Naive thymus-derived CD4-positive, alpha-beta T cell (primary cell): Measurements from ENCODE around the gene INPP5B. TPM values are rescaled to one million over a fixed set of nuclear protein-coding genes. Genes with fewer than 3 reads are reported as not detected.

Experiments used
- ATAC-seq: fragments of 150-1000 bp; cut with Tn5 transposase; 2 replicates; pipeline ENCODE4 v1.10.0; 2021; ENCODE audit warnings: mild to moderate bottlenecking, moderate library complexity
- CTCF ChIA-PET: fragments of 350-600 bp; sonication (Branson Sonifier 250); formaldehyde crosslinking; loops from one replicate; lab custom pipeline; 2021; ENCODE audit warnings: antibody characterized with exemption; lab: Charles Lee
- POLR2A ChIA-PET: fragments of 350-600 bp; sonication (Branson Sonifier 250); formaldehyde crosslinking; loops from one replicate; lab custom pipeline; 2021; ENCODE audit warnings: antibody characterized with exemption, inconsistent platforms; lab: Charles Lee
- DNase-seq, 9 donors: peaks; one replicate each; pipeline versions ENCODE4 v3.0.0 to v3.0.0-alpha.2; 2020 to 2022; ENCODE audit warnings: mixed read lengths in 1 of 9
- H3K27ac ChIP-seq: one replicate; pipeline ENCODE4 v1.7.0; 2013; ENCODE audit warnings: mild to moderate bottlenecking, low read depth, low read length, moderate library complexity
- H3K27me3 ChIP-seq, 2 donors: one replicate each; pipeline ENCODE4 v1.7.0; 2013; ENCODE audit warnings: low read length in 2 of 2, mild to moderate bottlenecking in 2 of 2, moderate library complexity in 2 of 2; ENCODE audit not compliant: control insufficient read depth in 2 of 2, insufficient read depth in 2 of 2
- H3K36me3 ChIP-seq, 3 experiments: 1 replicate in 2 of 3; 2 replicates in 1 of 3; pipeline ENCODE4 v1.7.0; 2013; ENCODE audit warnings: low read length in 3 of 3, mild to moderate bottlenecking in 3 of 3, moderate library complexity in 1 of 3; ENCODE audit not compliant: insufficient read depth in 3 of 3, control insufficient read depth in 2 of 3
- H3K4me1 ChIP-seq, 2 donors: one replicate each; pipeline ENCODE4 v1.7.0; 2013; ENCODE audit warnings: low read length in 2 of 2, mild to moderate bottlenecking in 2 of 2, moderate library complexity in 1 of 2; ENCODE audit not compliant: control insufficient read depth in 2 of 2, insufficient read depth in 2 of 2
- H3K4me3 ChIP-seq: 2 replicates; pipeline ENCODE4 v1.7.0; 2013; ENCODE audit warnings: mild to moderate bottlenecking, low read length
- H3K9me3 ChIP-seq, 3 experiments: 1 replicate in 2 of 3; 2 replicates in 1 of 3; pipeline ENCODE4 v1.7.0; 2013; ENCODE audit warnings: low read length in 3 of 3; ENCODE audit not compliant: control insufficient read depth in 2 of 3
- H3K27ac Mint-ChIP-seq, 9 donors: one replicate each; pipeline ENCODE4 v1.8.0; 2020 to 2022; ENCODE audit warnings: mixed read lengths in 9 of 9, mild to moderate bottlenecking in 8 of 9, moderate library complexity in 5 of 9, inconsistent platforms in 2 of 9
- H3K27me3 Mint-ChIP-seq, 5 donors: one replicate each; pipeline ENCODE4 v1.8.0; 2021 to 2022; ENCODE audit warnings: mixed read lengths in 5 of 5, mild to moderate bottlenecking in 1 of 5
- H3K36me3 Mint-ChIP-seq, 5 donors: one replicate each; pipeline ENCODE4 v1.8.0; 2020 to 2022; ENCODE audit warnings: mixed read lengths in 5 of 5, mild to moderate bottlenecking in 3 of 5, inconsistent platforms in 1 of 5
- H3K4me1 Mint-ChIP-seq, 7 donors: one replicate each; pipeline ENCODE4 v1.8.0; 2020 to 2022; ENCODE audit warnings: mixed read lengths in 7 of 7, mild to moderate bottlenecking in 3 of 7, inconsistent platforms in 1 of 7
- H3K4me3 Mint-ChIP-seq, 10 donors: one replicate each; pipeline ENCODE4 v1.8.0; 2020 to 2022; ENCODE audit warnings: mild to moderate bottlenecking in 10 of 10, mixed read lengths in 10 of 10, moderate library complexity in 6 of 10, inconsistent platforms in 2 of 10
- H3K9me3 Mint-ChIP-seq, 11 donors: one replicate each; pipeline ENCODE4 v1.8.0; 2020 to 2022; ENCODE audit warnings: mixed read lengths in 11 of 11, mild to moderate bottlenecking in 4 of 11, inconsistent platforms in 1 of 11, moderate library complexity in 1 of 11
- intact Hi-C, 2 donors: fragments of 100-400 bp; cut with micrococcal nuclease; formaldehyde crosslinking; loops; one replicate each; pipeline ENCODE4 v1.15.1; 2023
- polyA plus RNA-seq, 2 donors: library from polyadenylated mRNA; unstranded; fragments of 300-500 nt; fragmentation: Illumina TruSeq; gene quantifications; one replicate each; pipeline ENCODE4 v1.2.3, GENCODE V29; 2021
- total RNA-seq, 6 experiments: library from RNA in 5 of 6; stranded (reverse) in 5 of 6; gene quantifications; 1 replicate in 5 of 6; 2 replicates in 1 of 6; pipeline ENCODE4 v1.2.3 and lab custom pipeline; 2021 to 2026

The INPP5B gene
- total and polyA plus RNA-seq, 7 experiments from 2014 or later = 14.1 to 35.7 (median 28.0) TPM

GRCh38 chr1:37949524-37950152 is 2.8 kb upstream of the INPP5B start:
- Histone ChIP-seq H3K36me3 (no peaks in the 10 kb centered on the region), H3K27me3 (no peaks in the 10 kb centered on the region), H3K4me3 (no peak overlapping the region), H3K4me1 (peaks cover 0 to 7% of the 10 kb centered on the region in 2 donors), H3K27ac (no peak overlapping the region), H3K9me3 (no peaks in the 10 kb centered on the region)
- Mint-ChIP-seq H3K36me3 (peaks cover 0 to 2% (median 0%) of the 10 kb centered on the region in 5 donors), H3K27me3 (no peaks in the 10 kb centered on the region), H3K4me3 (no peak overlapping the region), H3K27ac (no peak overlapping the region), H3K4me1 (peaks cover 13 to 28% (median 15%) of the 10 kb centered on the region in 7 donors), H3K9me3 (no peaks in the 10 kb centered on the region)
- ChIA-PET POLR2A (interaction anchor here (0.9 to 1.2 kb wide), 2 partner anchors 8 to 66 kb away, joined by 3 read pairs; no protein-coding TSS in a partner anchor), CTCF (interaction anchor here (0.6 kb wide), 1 partner anchor 352 kb away, joined by 3 read pairs; no protein-coding TSS in a partner anchor)
- DNase-seq (no peak), ATAC-seq (no peak)
- intact Hi-C loops = loop anchor here in 1 of 2 donors (5.0 kb wide), 1 partner anchor 477 kb away; the partner anchor contains the start of gene ZC3H12A

GRCh38 chr1:37948841-37949240 is 2.0 kb upstream of the INPP5B start:
- Histone ChIP-seq H3K27ac (no peak overlapping the region), H3K36me3 (no peaks in the 10 kb centered on the region), H3K4me3 (no peak overlapping the region), H3K27me3 (no peaks in the 10 kb centered on the region), H3K9me3 (no peaks in the 10 kb centered on the region), H3K4me1 (peaks cover 0 to 7% of the 10 kb centered on the region in 2 donors)
- DNase-seq = no peak
- Mint-ChIP-seq H3K27me3 (no peaks in the 10 kb centered on the region), H3K4me1 (peaks cover 13 to 28% (median 15%) of the 10 kb centered on the region in 7 donors), H3K27ac (no peak overlapping the region), H3K4me3 (no peak overlapping the region), H3K9me3 (no peaks in the 10 kb centered on the region), H3K36me3 (peaks cover 0 to 2% (median 0%) of the 10 kb centered on the region in 5 donors)
- intact Hi-C loops = loop anchor here in 1 of 2 donors (5.0 kb wide), 1 partner anchor 477 kb away; the partner anchor contains the start of gene ZC3H12A
- ATAC-seq = no peak
- ChIA-PET CTCF (no interaction called here), POLR2A (interaction anchor here (1.1 to 1.2 kb wide), 2 partner anchors 9 to 15 kb away, joined by 3 read pairs; no protein-coding TSS in a partner anchor)

GRCh38 chr1:37948166-37948565 is 1.3 kb upstream of the INPP5B start:
- DNase-seq = no peak
- no peaks in the 10 kb centered on the region for H3K9me3 Mint-ChIP-seq
- H3K36me3 Mint-ChIP-seq = peaks cover 0 to 2% (median 0%) of the 10 kb centered on the region in 5 donors
- no peaks in the 10 kb centered on the region for H3K27me3 ChIP-seq
- H3K4me1 Mint-ChIP-seq = peaks cover 13 to 28% (median 15%) of the 10 kb centered on the region in 7 donors
- ChIA-PET CTCF (no interaction called here), POLR2A (interaction anchor here (1.1 to 1.7 kb wide), 3 partner anchors 15 to 41 kb away, joined by 3 to 5 read pairs (median 3); no protein-coding TSS in a partner anchor)
- intact Hi-C loops = loop anchor here in 1 of 2 donors (5.0 kb wide), 1 partner anchor 476 kb away; the partner anchor contains the start of gene ZC3H12A
- H3K27ac ChIP-seq = no peak overlapping the region
- H3K4me1 ChIP-seq = peaks cover 0 to 7% of the 10 kb centered on the region in 2 donors
- peaks cover 0 to 2% (median 0%) of the 10 kb centered on the region in 3 experiments for H3K36me3 ChIP-seq
- no peaks in the 10 kb centered on the region for H3K9me3 ChIP-seq
- ATAC-seq = no peak
- H3K4me3 Mint-ChIP-seq = no peak overlapping the region
- H3K27me3 Mint-ChIP-seq = no peaks in the 10 kb centered on the region
- H3K27ac Mint-ChIP-seq = no peak overlapping the region
- no peak overlapping the region for H3K4me3 ChIP-seq

GRCh38 chr1:37947364-37947763 is 511 bp upstream of the INPP5B start:
- peak overlapping the region; percentile 61 for H3K4me3 ChIP-seq
- intact Hi-C loops = loop anchor here (1.0 to 5.0 kb wide), 7 partner anchors 17 to 475 kb away; partner anchors contain the start of genes SF3A3 (in 2 of the 2), CDCA8 (in 1 of the 2), UTP11 (in 1 of the 2) and YRDC (in 1 of the 2)
- peaks cover 0 to 4% (median 0%) of the 10 kb centered on the region in 3 experiments for H3K36me3 ChIP-seq
- peak overlapping the region; percentile 62 for H3K27ac ChIP-seq
- ChIA-PET POLR2A (interaction anchor here (0.7 to 1.7 kb wide), 3 partner anchors 17 to 1852 kb away, joined by 3 to 5 read pairs (median 3); no protein-coding TSS in a partner anchor), CTCF (no interaction called here)
- no peaks in the 10 kb centered on the region for H3K27me3 ChIP-seq
- H3K27ac Mint-ChIP-seq = peak overlapping the region; percentile 66 to 97 (median 89)
- peaks cover 13 to 28% (median 15%) of the 10 kb centered on the region in 7 donors for H3K4me1 Mint-ChIP-seq
- peaks cover 0 to 4% (median 0%) of the 10 kb centered on the region in 5 donors for H3K36me3 Mint-ChIP-seq
- no peaks in the 10 kb centered on the region for H3K9me3 ChIP-seq
- no peaks in the 10 kb centered on the region for H3K9me3 Mint-ChIP-seq
- H3K4me1 ChIP-seq = peaks cover 0 to 7% of the 10 kb centered on the region in 2 donors
- no peaks in the 10 kb centered on the region for H3K27me3 Mint-ChIP-seq
- peak; percentile 56 for ATAC-seq
- peak overlapping the region; percentile 81 to 98 (median 92) for H3K4me3 Mint-ChIP-seq
- no peak for DNase-seq

- POLR2A ChIA-PET = interaction anchor here (1.7 kb wide), 1 partner anchor 15 kb away, joined by 5 read pairs; no protein-coding TSS in a partner anchor
- Mint-ChIP-seq H3K4me3 (peak overlapping the region; percentile 81 to 98 (median 92)), H3K27ac (peak overlapping the region; percentile 5 to 97 (median 87)), H3K36me3 (peaks cover 0 to 7% (median 0%) of the 10 kb centered on the region in 5 donors), H3K27me3 (no peaks in the 10 kb centered on the region), H3K4me1 (peaks cover 13 to 24% (median 15%) of the 10 kb centered on the region in 7 donors), H3K9me3 (no peaks in the 10 kb centered on the region)
- Histone ChIP-seq H3K4me3 (peak overlapping the region; percentile 61), H3K27me3 (no peaks in the 10 kb centered on the region), H3K4me1 (peaks cover 0 to 7% of the 10 kb centered on the region in 2 donors), H3K9me3 (no peaks in the 10 kb centered on the region), H3K27ac (peak overlapping the region; percentile 62), H3K36me3 (peaks cover 0 to 6% (median 0%) of the 10 kb centered on the region in 3 experiments)
- intact Hi-C loops = loop anchor here (2.0 to 5.0 kb wide), 3 partner anchors 15 to 474 kb away; partner anchors contain the start of genes UTP11 (in 1 of the 2) and ZC3H12A (in 1 of the 2)
- CTCF ChIA-PET = no interaction called here
- ATAC-seq (no peak), DNase-seq (no peak)
Observed at GRCh38 chr1:37945743-37946702, 830 bp downstream of the INPP5B start.
